PFSK-1 (cell line): ENCODE measurements around the gene PAPSS1.

Source experiments
- FOXP2 ChIP-seq: optimal IDR thresholded peaks from 2 replicates; pipeline ENCODE3; 2011; ENCODE audit warnings: borderline replicate concordance, control low read depth, inconsistent platforms; ENCODE audit not compliant: insufficient read depth; ENCODE audit errors: extremely low read length, extremely low read depth
- POLR2AphosphoS5 ChIP-seq: IDR thresholded peaks from 2 replicates; pipeline ENCODE4 v1.6.1; 2012; ENCODE audit warnings: low read depth, mild to moderate bottlenecking, control low read depth, low read length, moderate library complexity
- REST ChIP-seq, 2 experiments: IDR thresholded peaks; 2 replicates each; pipeline versions ENCODE4 v1.6.1 to v1.8.0; 2011 to 2012; ENCODE audit warnings: low read depth in 2 of 2, low read length in 2 of 2, control low read depth in 1 of 2, inconsistent platforms in 1 of 2, mild to moderate bottlenecking in 1 of 2, moderate library complexity in 1 of 2; ENCODE audit not compliant: insufficient read depth in 1 of 2
- SIN3A ChIP-seq: IDR thresholded peaks from 2 replicates; pipeline ENCODE4 v1.6.1; 2012; ENCODE audit warnings: mild to moderate bottlenecking, low read length, moderate library complexity, borderline replicate concordance; ENCODE audit not compliant: insufficient read depth
- TAF1 ChIP-seq: IDR thresholded peaks from 2 replicates; pipeline ENCODE4 v1.6.1; 2012; ENCODE audit warnings: low read length, control low read depth, borderline replicate concordance; ENCODE audit not compliant: insufficient read depth

PAPSS1 gene

GRCh38 chr4:107693132-107693531, 26.9 kb downstream of the PAPSS1 start:
- TF ChIP-seq SIN3A (no peak), POLR2AphosphoS5 (no peak), REST (IDR thresholded peaks at IDR 0.05; ENCODE audit: insufficient read depth in 1 of 2, low read depth in 2 of 2, low read length in 2 of 2) (no peak), FOXP2 (no peak), TAF1 (no peak)

- TF ChIP-seq SIN3A (no peak), POLR2AphosphoS5 (no peak), TAF1 (no peak), FOXP2 (no peak), REST (IDR thresholded peaks at IDR 0.05; ENCODE audit: insufficient read depth in 1 of 2, low read depth in 2 of 2, low read length in 2 of 2) (no peak)
These were observed 27.8 kb downstream of the PAPSS1 start for GRCh38 chr4:107692202-107692601.

- TF ChIP-seq POLR2AphosphoS5, result no peak
These were observed 28.7 kb downstream of the PAPSS1 start for GRCh38 chr4:107691378-107691777.

- TF ChIP-seq TAF1 (no peak), FOXP2 (no peak), SIN3A (no peak), POLR2AphosphoS5 (no peak), REST (IDR thresholded peaks at IDR 0.05; ENCODE audit: insufficient read depth in 1 of 2, low read depth in 2 of 2, low read length in 2 of 2) (no peak)
These were observed 30.0 kb downstream of the PAPSS1 start for GRCh38 chr4:107689912-107690587.

GRCh38 chr4:107688421-107688820, 31.6 kb downstream of the PAPSS1 start:
- no peak for TF ChIP-seq FOXP2
- TF ChIP-seq TAF1, result no peak
- TF ChIP-seq SIN3A, result no peak
- TF ChIP-seq REST (IDR thresholded peaks at IDR 0.05; ENCODE audit: insufficient read depth in 1 of 2, low read depth in 2 of 2, low read length in 2 of 2), result no peak
